HG02610 (cell line): ENCODE data around the gene HGF.
A peak's percentile ranks its signal among the peaks of the same experiment; 100 is the strongest.

Source experiments
- ATAC-seq: cut with Tn5 transposase; IDR thresholded peaks from one replicate; pipeline ENCODE4 v1.9.1; 2021; ENCODE audit warnings: mild to moderate bottlenecking, moderate library complexity; ENCODE audit not compliant: unreplicated experiment

HGF gene

DNA sequence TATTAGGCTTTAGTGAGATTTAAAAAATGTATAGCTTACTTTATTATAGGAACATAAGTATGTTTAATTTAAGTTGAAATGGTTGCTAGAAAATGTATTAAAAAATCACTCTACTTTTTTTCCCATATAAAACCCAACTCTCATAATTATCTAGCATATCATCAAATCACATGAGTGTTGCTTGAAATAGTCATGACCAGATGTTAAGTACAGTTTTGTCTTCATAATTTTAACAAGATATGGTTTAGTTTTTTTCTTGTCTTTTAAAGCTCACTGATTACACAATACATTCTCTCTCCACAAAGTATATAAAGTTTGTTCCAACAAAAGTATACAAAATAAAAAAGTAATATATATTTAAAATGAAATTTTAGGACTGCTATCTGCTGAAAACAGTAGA, 82.8 kb downstream of the HGF start:
- no peak for ATAC-seq

DNA sequence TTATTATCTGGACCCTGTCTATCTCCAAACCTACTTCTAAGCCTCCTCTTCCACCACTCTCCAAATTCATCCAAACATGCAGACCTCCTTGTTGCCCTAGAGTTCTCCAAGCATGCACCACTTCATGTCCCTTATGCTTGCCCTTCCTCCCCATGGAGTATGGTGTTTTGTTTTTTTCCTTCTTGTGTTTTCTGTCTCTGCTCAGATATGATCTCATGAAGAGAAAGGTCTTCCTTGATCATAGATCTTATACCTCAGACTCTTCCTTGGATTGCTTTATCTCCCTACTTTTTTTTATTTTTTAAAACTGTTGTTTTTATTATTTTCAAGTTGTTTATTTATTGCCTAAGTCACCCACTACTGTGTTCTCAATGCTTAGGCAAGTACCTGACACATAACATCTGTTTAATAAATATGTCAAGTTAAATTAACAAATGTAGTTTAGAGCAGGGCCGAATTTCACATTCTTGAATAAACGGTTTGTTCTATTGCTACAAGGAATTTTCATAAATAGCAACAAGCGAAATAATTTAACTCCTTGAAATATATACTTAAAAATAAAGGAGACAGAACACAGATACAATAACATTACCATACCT, 84.5 kb downstream of the HGF start:
- ATAC-seq: no peak

DNA sequence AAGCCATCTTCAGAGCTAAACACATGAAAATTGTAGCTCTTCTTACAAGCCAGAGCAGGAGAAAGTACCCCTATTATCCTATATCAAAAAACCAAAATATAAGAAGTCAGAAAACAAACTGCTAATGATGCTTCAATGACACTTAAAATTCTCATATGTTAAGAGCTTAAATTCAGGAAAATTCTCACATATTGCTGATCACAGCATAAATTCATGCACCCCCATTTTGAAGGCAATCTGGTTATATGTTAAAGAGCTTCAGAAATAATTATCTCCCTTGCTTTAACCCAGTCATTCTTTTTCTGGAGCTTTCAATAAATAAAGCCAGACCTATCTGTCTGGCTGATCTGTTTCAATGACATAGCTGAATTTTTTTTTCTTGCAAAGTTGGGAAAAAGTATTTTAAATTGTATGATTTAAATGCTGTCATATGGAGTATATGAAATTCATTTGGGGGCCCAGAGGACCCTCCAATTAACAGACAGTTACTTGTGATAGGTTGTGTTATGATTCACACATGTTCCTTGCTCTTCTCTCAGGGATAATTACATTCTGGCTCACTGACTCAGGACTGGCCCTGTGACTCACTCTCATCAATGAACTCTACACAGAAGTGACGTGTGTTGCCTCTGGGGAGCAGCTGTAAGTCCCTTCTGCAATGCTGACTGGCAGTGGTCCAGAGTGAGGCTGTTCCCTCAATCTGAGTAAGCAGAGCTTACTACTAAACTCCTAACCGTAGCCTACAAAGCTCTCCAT, 85.2 kb downstream of the HGF start:
- peak; percentile 99 for ATAC-seq

DNA sequence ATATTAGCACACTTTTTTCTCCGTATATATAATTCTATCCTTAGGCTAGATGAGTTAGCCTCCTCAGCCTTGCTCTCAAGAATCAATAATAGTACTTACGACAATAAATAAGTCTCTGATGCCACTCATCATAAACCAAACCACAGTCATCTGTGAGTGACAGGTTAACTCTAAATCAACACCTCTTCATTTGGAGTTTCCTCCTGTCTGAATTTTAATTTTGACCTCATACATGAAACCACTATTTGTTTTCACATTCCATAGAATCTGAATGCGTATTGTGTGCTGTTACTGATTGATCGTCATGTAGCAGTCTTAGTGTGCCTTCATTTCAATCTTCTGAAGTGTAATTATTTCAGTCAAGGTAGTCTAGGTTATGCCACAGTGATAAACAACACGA, 85.8 kb downstream of the HGF start:
- ATAC-seq: no peak

DNA sequence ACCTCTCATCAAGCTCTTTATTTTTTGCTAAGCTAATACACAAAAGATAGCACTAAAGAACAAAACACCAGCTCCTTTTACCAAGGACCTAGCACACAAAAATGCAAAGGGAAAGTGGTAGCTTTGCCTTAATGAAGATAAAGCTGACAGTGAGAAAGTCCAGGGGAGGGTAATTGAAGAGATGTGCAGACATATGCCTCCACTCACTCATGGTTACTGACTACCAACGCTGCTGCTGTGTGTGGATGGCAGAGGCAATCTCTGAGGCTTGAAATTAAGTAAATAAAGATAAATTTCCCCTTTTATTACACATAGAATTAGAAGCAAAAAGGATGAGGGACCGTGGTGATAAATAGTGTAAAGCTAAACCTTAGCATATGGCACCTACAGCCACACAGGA, 87.0 kb downstream of the HGF start:
- no peak for ATAC-seq

DNA sequence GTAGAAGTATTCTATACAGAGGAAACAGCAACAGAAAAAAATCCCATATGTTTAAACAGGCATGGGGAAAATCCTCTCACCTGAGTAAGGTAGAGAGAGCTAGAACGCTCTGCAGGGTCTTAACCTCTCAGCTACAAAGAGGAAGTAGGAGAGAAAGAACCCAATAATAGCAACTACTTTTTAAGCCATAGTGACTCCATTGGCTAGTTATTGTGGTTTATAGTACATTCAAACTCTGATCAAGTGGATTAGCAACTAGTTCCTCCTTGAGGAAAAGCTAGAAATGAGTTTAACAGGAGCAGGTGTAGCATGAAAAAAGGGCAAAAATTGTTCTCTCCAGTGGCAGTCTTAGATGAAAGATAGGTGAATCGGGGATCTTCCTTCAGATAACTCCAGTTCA, 89.7 kb downstream of the HGF start:
- peak; percentile 24 for ATAC-seq

DNA sequence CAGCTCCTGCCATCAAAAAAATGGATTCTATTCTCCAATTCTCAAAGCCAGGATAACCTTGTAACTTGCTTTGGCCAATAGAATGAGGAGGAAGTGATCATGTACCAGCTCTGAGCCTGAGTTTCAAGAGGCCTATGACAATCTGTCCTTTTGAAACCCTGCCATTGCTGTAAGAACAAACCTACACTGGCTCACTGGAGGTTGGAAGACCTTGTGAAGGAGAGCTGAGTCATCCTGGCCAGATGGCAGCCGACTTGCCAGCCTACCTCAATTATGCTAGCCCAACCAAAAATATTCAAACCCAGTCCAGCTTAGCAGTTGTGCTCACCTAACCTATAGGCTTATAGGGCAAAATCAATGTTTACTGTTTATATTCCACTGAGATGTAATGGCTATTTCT, 93.0 kb downstream of the HGF start:
- no peak for ATAC-seq

DNA sequence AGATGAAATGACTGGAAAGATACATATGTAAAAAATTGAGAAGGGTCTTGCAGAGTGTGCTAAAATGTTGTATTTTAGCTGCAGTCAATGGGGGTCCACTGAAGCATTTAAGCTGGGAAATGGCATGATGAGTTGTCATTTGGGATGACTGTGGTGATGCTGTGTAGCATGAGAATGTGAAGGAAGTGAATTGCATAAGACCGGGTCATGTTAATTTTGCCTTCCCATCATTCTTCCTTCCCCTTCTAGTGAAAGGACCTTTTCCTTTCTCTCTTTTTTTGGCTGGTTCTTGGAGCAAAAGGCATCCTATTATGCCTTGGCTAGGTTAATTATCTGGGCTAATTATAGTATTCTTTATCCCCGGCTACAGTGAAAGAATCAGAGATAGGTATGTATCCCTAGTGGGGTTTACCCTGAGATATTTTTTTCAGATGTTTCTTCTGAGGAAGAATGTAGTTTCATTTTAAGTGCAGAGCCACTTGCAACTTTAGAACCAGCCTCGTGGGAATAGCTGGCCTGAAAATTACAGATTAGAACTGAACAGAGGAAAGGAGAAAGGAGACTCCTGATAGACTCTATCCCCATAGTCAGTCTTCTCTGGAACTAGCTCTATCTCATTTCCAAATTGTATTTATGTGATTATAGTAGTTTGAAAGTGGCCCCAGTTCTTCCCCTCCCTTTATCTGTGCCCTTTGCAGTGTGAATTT, 93.6 kb downstream of the HGF start:
- no peak for ATAC-seq

DNA sequence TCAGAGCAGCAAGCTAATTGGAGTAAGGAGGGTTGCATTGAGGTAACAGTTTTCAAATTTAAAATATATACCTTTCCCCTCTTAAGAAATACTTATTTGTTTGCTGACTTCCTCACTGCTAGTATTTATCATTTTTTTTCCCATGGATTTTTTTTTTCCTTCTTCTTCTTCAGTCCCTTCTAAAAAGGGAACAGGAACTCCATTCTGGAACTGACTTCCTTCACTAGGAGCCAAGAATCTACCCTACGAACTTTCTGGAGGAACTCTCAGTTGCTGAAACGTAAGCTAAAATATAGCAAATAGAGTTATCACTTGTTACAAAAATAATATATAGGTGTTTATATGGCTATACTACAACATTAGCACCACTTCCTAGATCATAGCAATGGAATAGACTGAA, 95.4 kb downstream of the HGF start:
- ATAC-seq: no peak

DNA sequence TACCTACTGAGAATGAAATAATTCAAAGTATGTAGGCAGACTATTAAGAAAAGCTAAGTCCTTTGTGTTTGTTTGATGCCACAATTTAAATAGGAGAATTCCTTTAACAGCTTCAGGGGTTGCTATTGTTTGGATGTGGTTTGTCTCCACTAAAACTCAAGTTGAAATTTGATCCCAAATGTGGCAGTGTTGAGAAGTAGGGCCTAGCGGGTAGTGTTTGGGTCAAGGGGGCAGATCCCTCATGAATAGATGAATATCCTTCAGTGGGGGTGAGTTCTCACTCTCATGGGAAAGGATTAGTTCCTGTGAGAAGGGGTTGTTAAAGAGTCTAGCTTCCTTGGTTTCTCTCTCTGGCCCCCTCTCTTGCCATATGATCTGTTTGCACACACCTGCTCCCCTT, 97.0 kb downstream of the HGF start:
- no peak for ATAC-seq

DNA sequence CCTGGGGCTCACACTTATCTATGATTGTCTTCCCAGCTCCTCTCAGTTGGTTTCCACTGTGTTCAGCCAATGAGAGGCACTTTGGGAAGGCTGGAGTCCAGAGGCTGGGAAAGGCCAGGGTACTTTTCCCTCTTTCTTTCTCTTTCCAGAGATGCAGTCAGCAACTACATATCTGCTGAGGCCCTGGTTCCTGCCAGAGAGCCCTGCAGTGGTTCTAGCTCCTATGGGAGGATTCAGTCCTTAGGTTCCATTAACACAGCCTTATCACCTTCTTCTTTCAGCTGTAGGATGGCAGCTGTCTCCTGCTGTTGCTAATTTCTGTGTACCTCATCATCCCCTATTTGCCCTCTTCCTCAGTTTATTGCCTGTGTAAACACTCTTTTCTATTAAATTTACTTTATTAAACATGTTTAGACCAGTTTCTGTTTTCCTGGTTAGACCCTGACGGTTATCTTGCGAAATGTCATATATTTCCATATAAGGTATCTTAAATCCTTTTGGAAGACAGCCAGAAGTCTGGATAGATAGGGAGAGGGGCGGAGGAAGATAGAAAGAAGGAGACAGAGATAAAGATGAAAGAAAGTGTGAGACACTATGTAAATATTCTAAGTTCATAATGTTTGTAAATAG, 100.3 kb downstream of the HGF start:
- no peak for ATAC-seq

DNA sequence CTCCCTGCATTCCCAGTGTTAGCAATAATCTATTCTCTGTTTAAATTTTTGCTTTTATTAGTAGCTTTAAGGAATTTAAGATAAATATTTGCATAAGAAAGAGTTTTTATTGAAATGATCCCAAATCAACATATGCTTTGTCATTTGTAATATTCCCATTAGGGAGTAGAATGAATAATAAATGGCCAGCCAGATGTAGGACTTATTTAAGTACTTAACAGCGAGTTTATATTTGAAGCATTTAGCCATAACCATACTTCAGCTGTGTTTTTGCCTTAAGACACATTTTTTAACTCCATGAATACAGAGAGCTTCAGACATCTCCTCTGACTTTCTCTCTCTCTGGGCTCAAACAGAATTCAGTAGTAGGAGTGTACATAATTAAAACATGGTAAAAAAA, 103.6 kb downstream of the HGF start:
- no peak for ATAC-seq

DNA sequence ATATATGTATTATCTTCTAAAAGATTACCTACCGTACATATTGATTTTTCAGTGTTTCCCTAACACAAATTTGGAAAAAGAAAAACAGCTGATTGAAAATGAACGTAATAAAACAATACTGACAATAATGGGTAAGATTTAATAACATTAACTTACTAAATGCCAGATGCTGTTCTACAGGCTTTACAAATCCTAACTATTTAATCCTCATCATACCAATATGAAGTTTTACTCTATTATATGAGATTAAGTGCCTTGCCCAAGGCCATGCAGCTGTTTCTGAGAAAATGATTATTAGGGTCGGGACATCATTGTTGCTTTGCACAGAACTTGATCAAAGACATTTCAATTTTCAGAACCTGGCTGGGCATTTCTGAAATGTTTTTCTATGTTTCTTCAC, 104.6 kb downstream of the HGF start:
- ATAC-seq: no peak

DNA sequence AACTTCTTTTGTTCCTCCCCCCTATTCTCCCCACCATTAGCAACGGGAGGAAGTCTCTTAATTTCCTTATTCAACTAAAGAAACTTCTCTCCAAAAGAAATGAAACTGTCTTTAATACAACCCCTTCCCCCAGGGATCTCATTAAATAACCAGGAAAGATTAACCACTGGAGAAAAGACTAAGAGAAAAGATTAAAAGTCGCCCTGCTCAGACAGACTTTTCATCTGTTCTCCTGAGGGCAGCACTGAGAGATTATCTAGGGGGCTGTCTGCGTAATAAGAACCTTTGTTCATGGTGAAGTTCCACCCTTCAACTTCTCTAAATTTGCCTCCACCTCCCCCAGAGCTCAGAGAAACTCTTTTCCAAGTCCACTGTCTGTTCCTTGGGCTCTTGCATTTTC, 105.5 kb downstream of the HGF start:
- no peak for ATAC-seq

DNA sequence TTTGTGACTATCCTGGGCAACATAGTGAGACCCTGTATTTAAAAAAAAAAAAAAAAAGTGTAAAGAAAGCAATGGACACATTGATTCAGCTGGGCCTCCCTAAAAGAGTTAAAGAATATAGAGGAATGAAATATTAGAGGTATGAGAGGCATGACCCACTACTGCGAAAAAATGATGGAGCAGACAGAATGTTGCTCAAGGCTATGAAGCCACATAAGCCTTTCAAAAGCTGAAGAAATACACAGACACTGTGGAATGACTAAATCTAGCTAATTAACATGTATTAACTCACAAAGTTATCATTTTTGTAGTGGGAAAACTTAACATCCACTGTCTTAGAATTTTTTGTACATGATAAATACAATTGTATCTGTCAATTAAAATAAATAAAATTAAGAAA, 107.3 kb downstream of the HGF start:
- no peak for ATAC-seq

DNA sequence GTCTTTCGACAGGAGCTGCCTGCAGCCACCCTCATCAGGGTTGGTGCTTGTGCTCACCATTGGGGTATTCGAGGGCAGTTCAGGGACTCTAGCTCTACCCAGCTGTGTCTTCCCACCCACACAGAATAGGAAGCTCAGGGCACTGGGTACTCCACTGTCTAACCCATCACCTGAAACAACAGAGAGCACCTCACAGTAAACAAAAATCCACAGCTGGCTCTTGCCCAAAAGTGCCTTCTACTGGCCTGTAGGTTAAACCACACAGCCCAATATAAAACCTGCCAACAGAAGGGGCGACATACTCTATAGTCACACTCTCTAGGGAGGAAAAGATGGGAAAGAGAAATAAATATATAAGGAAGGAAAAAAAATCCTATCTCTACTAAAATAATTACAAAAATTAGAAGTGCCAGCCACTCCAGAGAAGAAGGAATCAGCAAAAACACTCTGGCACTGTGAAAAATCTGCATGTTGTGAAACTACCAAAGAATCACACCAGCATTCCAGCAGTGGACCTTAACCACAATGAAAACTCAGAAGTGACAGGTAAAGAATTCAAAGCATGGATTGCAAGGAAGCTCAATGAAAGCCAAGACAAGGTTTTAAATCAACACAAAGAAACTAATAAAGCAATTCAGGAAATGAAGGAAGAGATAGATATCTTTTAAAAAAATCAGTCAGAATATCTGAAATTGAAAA, 110.0 kb downstream of the HGF start:
- ATAC-seq: no peak

DNA sequence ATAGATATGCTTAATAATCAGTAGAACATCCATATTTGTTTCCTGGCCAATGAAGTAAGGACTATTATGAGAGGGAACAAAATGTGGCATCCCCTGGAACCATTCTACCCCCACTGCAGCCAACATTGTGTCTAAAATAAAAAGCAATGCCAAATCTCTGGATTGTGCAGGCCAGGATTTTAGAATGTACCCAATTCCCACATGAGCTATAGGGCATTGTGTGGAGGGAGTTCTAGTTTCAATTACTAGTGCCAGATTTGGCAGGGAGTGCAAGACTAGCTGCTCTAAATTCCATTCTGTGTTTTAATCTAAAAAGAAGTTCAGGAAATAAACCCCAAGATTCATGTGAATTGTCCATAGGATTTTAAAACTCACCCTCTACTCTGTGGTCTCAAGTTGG, 112.3 kb downstream of the HGF start:
- ATAC-seq: no peak

DNA sequence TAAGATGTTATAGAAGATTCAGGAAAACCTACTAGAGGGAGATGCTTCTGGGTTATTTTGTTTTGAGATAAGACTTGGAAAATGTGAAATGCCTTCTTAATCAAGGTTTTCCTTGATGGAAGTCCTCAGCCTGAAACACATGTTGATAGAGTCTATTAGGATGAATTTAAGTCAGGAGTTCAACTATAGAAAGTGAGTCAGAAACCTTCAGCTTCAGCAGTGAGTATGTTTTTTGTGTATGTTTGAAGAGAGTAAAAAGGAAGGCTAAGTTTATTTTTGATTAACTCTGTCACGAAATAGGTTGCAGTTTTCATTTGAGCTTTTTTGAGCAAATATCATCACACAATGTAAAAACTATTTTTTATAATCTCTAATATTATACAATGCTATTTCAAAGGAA, 114.6 kb downstream of the HGF start:
- no peak for ATAC-seq

DNA sequence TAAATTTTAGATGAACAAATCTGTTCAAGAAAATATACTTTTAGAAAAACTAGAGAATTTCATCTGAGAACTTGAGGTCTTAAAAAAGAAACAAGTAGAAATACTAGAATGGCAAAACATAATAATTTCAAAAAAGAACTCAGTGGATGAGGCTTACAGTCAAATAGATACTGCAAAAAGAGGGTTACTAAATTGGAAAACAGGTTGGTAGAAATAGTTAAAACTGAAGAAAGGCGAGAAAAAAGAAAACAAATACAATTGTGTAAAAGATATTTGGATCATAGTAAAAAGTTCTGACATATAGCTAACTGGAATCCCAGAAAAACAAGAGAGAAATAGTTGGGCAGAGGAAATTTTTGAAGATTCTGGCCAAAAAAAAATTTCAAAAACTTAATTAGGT, 117.6 kb downstream of the HGF start:
- ATAC-seq: no peak
